ENCODE data around the gene ANTXRL.
"Not testable (repeated sequence)": the region's sequence is repeated elsewhere in the genome, so short reads cannot be mapped to it uniquely, and the experiment has no call there.

ANTXRL gene

GRCh38 chr10:46295350-46296010, 8.7 kb downstream of the ANTXRL start:
- DNase-seq, result not testable (repeated sequence)

- not testable (repeated sequence) for DNase-seq
Measured at GRCh38 chr10:46296086-46296485, 9.3 kb downstream of the ANTXRL start.

- DNase-seq, result no peak
Measured at GRCh38 chr10:46296641-46297141, 9.9 kb downstream of the ANTXRL start.

- DNase-seq, result no peak
Measured at GRCh38 chr10:46297406-46298204, 10.8 kb downstream of the ANTXRL start.

GRCh38 chr10:46298477-46299285, 11.9 kb downstream of the ANTXRL start:
- DNase-seq, result no peak

GRCh38 chr10:46299286-46299535, 12.4 kb downstream of the ANTXRL start:
- no peak for DNase-seq

- no peak for DNase-seq
Measured at GRCh38 chr10:46299536-46300369, 13.0 kb downstream of the ANTXRL start.

- DNase-seq, result not testable (repeated sequence)
Measured at GRCh38 chr10:46300370-46300711, 13.5 kb downstream of the ANTXRL start.

GRCh38 chr10:46301056-46301645, 14.4 kb downstream of the ANTXRL start:
- no peak for DNase-seq

- DNase-seq, result no peak
Measured at GRCh38 chr10:46301721-46302479, 15.1 kb downstream of the ANTXRL start.

GRCh38 chr10:46302765-46303352, 16.1 kb downstream of the ANTXRL start:
- not testable (repeated sequence) for DNase-seq

- no peak for DNase-seq
Measured at GRCh38 chr10:46304062-46304461, 17.3 kb downstream of the ANTXRL start.

GRCh38 chr10:46304671-46305070, 17.9 kb downstream of the ANTXRL start:
- not testable (repeated sequence) for DNase-seq

GRCh38 chr10:46305079-46305818, 18.5 kb downstream of the ANTXRL start:
- no peak for DNase-seq

- DNase-seq, result no peak
Measured at GRCh38 chr10:46305986-46306385, 19.2 kb downstream of the ANTXRL start.

- no peak for DNase-seq
Measured at GRCh38 chr10:46306516-46307184, 19.9 kb downstream of the ANTXRL start.

GRCh38 chr10:46307281-46308112, 20.7 kb downstream of the ANTXRL start:
- DNase-seq, result no peak

- DNase-seq, result no peak
Measured at GRCh38 chr10:46308113-46308415, 21.3 kb downstream of the ANTXRL start.

All from fibroblast of skin of scalp (primary cell).